ENCODE measurements around the gene KCTD3. TPM values are rescaled to one million over a fixed set of nuclear protein-coding genes. Genes with fewer than 3 reads are reported as not detected.

The KCTD3 gene
- total and polyA plus RNA-seq, 2 of the 13 experiments (the other 11 are each of a cell fraction or from before 2014, with no cell fraction given), result 49.8 to 68.1 TPM

DNA sequence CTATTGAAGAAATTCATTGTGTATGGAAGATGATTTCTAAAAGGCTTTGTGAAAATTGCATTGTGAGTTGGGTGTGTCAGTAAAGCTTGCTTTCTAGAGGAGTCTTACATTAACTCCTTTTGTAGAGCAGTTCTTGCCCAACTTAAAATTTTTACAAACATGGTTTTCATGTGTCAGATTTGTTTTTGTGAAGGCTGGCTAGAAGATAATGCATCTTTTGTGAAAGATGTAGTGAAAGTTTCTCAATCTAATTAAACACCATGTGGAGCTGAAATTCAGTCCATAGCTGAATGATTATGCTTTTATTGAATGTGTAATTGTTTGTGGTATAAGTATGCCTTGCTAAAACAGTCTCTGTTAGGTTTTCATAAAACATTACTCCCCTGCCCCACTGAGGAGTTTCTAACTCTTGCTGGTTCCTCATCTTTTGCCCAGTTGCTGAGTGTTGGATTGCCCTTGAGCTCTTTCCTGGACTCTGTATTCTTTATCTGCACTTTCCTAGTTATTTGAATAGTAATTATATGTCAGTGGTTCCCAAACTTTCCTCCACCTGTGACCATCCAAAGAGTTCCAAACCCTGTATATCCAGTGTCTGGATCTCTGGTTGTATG, 38.0 kb downstream of the KCTD3 start:
- H3K4me3 ChIP-seq (replicated peaks in 1 of 3; ENCODE audit: insufficient read depth in 1 of 3, low read depth in 2 of 3, low read length in 3 of 3), result no peak overlapping the region
- BruUV-seq (replicated peaks), result no TSS peak
- no peak for DNase-seq (ENCODE audit: low spot score)
- intact Hi-C loops (cut with micrococcal nuclease; ENCODE audit: unreplicated experiment) (loop anchor here (2.0 to 5.0 kb wide), 2 partner anchors 36 to 78 kb away; no protein-coding TSS in a partner anchor), in situ Hi-C loops (cut with HindIII; ENCODE audit: extremely low pct_ligation_motif_present, low pct_unique_long_range_greater_than_20kb) (no loop called here)
- H3K4me1 ChIP-seq (ENCODE audit: insufficient read depth, low read length), result peaks cover 28% of the 10 kb centered on the region
- 0 out of 2 replicates have a peak, but pooled peaks cover 3% of the 10 kb centered on the region for H4K20me1 ChIP-seq (ENCODE audit: insufficient read depth, low read length)
- no peak overlapping the region for H3K27ac ChIP-seq (ENCODE audit: extremely low read length, insufficient read depth, low read length)
- TF ChIP-seq, protein P1, sequence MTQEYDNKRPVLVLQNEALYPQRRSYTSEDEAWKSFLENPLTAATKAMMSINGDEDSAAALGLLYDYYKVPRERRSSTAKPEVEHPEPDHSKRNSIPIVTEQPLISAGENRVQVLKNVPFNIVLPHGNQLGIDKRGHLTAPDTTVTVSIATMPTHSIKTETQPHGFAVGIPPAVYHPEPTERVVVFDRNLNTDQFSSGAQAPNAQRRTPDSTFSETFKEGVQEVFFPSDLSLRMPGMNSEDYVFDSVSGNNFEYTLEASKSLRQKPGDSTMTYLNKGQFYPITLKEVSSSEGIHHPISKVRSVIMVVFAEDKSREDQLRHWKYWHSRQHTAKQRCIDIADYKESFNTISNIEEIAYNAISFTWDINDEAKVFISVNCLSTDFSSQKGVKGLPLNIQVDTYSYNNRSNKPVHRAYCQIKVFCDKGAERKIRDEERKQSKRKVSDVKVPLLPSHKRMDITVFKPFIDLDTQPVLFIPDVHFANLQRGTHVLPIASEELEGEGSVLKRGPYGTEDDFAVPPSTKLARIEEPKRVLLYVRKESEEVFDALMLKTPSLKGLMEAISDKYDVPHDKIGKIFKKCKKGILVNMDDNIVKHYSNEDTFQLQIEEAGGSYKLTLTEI (CRISPR knock-in tag; conservative IDR thresholded peaks at IDR 0.05), result no peak
- TF ChIP-seq, protein P2, sequence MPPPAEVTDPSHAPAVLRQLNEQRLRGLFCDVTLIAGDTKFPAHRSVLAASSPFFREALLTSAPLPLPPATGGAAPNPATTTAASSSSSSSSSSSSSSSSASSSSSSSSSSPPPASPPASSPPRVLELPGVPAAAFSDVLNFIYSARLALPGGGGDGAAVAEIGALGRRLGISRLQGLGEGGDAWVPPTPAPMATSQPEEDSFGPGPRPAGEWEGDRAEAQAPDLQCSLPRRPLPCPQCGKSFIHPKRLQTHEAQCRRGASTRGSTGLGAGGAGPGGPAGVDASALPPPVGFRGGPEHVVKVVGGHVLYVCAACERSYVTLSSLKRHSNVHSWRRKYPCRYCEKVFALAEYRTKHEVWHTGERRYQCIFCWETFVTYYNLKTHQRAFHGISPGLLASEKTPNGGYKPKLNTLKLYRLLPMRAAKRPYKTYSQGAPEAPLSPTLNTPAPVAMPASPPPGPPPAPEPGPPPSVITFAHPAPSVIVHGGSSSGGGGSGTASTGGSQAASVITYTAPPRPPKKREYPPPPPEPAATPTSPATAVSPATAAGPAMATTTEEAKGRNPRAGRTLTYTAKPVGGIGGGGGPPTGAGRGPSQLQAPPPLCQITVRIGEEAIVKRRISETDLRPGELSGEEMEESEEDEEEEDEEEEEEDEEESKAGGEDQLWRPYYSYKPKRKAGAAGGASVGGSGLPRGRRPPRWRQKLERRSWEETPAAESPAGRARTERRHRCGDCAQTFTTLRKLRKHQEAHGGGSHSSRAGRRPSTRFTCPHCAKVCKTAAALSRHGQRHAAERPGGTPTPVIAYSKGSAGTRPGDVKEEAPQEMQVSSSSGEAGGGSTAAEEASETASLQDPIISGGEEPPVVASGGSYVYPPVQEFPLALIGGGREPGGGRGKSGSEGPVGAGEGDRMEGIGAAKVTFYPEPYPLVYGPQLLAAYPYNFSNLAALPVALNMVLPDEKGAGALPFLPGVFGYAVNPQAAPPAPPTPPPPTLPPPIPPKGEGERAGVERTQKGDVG (CRISPR knock-in tag; IDR thresholded peaks at IDR 0.05; ENCODE audit: borderline replicate concordance), result no peak
- no peak for TF ChIP-seq CAMTA2 (CRISPR knock-in tag; IDR thresholded peaks at IDR 0.05; ENCODE audit: borderline replicate concordance)
- TF ChIP-seq FOXO1 (CRISPR knock-in tag; IDR thresholded peaks at IDR 0.05), result no peak
- no peak for TF ChIP-seq IRF9 (CRISPR knock-in tag; IDR thresholded peaks at IDR 0.05; ENCODE audit: borderline replicate concordance)
- no peak for TF ChIP-seq ZNF772 (CRISPR knock-in tag; IDR thresholded peaks at IDR 0.05)
- CTCF ChIA-PET (ENCODE audit: low intra/inter-chr PET ratio, low total read pairs), result no interaction called here
- no peaks in the 10 kb centered on the region for H3K79me2 ChIP-seq (ENCODE audit: insufficient read depth, low read length)
- H3K9me3 ChIP-seq (ENCODE audit: low read length), result no peaks in the 10 kb centered on the region
- H3K36me3 ChIP-seq (replicated peaks in 1 of 2; ENCODE audit: control insufficient read depth in 1 of 2, insufficient read depth in 2 of 2, low read length in 2 of 2), result peaks cover 3 to 37% of the 10 kb centered on the region in 2 experiments
- H3K27me3 ChIP-seq (ENCODE audit: control insufficient read depth in 1 of 2, insufficient read depth in 2 of 2, low read length in 2 of 2), result no peaks in the 10 kb centered on the region
- no peak overlapping the region for H2AFZ ChIP-seq (ENCODE audit: low read length)
- peak; percentile 56; the same call in 2 of the 3 replicates for ATAC-seq
- H3K4me2 ChIP-seq (ENCODE audit: low read depth, low read length), result no peak overlapping the region
- POLR2A ChIA-PET, result no interaction called here
- H3K9ac ChIP-seq (ENCODE audit: insufficient read depth, low read depth, low read length), result no peak overlapping the region
- no peak for FAIRE-seq

All from HepG2 (cell line).